Renal cortex interstitium (tissue), 15 donors: ENCODE data around the gene KCNJ11. TPM values are rescaled to one million over a fixed set of nuclear protein-coding genes. Genes with fewer than 3 reads are reported as not detected.
"Not testable (repeated sequence)": the region's sequence is repeated elsewhere in the genome, so short reads cannot be mapped to it uniquely, and the experiment has no call there.

Experiments used
- DNase-seq, 11 donors: peaks; one replicate each; pipeline ENCODE4 v3.0.0-alpha.2; 2013; ENCODE audit warnings: low read depth in 9 of 11, low spot score in 4 of 11; ENCODE audit errors: extremely low read depth in 1 of 11
- long read RNA-seq, 16 experiments: transcript quantifications; one replicate each; lab custom pipeline, GENCODE V29; 2026
- polyA plus RNA-seq, 3 donors: library from polyadenylated mRNA; unstranded; fragments of 120-200 nt; gene quantifications; one replicate each; pipeline ENCODE4 v1.2.1, GENCODE V29; 2013; ENCODE audit not compliant: insufficient read length in 3 of 3

Gene KCNJ11
- polyA plus RNA-seq = 1 to 10 TPM; 2.1 to 3.3 (median 3.1) TPM
- long read RNA-seq, donor 1, partial matches to known transcripts = 0 of 2 reads
- long read RNA-seq, donor 1, other reads (novel, unspliced or antisense) = 0 of 2 reads
- long read RNA-seq, donor 2, partial matches to known transcripts = 0 of 1 reads
- long read RNA-seq, donor 2, other reads (novel, unspliced or antisense) = 0 of 1 reads
- long read RNA-seq, donor 3, partial matches to known transcripts = 0 of 3 reads
- long read RNA-seq, donor 3, other reads (novel, unspliced or antisense) = 0 of 3 reads
- long read RNA-seq, donor 4, partial matches to known transcripts = 0 of 2 reads
- long read RNA-seq, donor 4, other reads (novel, unspliced or antisense) = 0 of 2 reads
- long read RNA-seq, donor 5 = 0 reads
- long read RNA-seq, donor 6, partial matches to known transcripts = 0 of 2 reads
- long read RNA-seq, donor 6, other reads (novel, unspliced or antisense) = 0 of 2 reads
- long read RNA-seq, donor 7, partial matches to known transcripts = 0 of 1 reads
- long read RNA-seq, donor 7, other reads (novel, unspliced or antisense) = 0 of 1 reads
- long read RNA-seq, donor 8, partial matches to known transcripts = 0 of 2 reads
- long read RNA-seq, donor 8, other reads (novel, unspliced or antisense) = 0 of 2 reads
- long read RNA-seq, donor 9, partial matches to known transcripts = 0 of 1 reads
- long read RNA-seq, donor 9, other reads (novel, unspliced or antisense) = 0 of 1 reads
- long read RNA-seq, donor 10, partial matches to known transcripts = 0 of 2 reads
- long read RNA-seq, donor 10, other reads (novel, unspliced or antisense) = 0 of 2 reads
- long read RNA-seq, donor 11, partial matches to known transcripts = 0 of 3 reads
- long read RNA-seq, donor 11, other reads (novel, unspliced or antisense) = 0 of 3 reads
- long read RNA-seq, donor 12 = 0 reads
- long read RNA-seq, donor 13 = 0 reads
- long read RNA-seq, donor 14, partial matches to known transcripts = 0 of 1 reads
- long read RNA-seq, donor 14, other reads (novel, unspliced or antisense) = 0 of 1 reads
- long read RNA-seq, donor 15, partial matches to known transcripts = 0 of 2 reads
- long read RNA-seq, donor 15, other reads (novel, unspliced or antisense) = 0 of 2 reads
- long read RNA-seq, donor 16, partial matches to known transcripts = 0 of 2 reads
- long read RNA-seq, donor 16, other reads (novel, unspliced or antisense) = 0 of 2 reads

DNA sequence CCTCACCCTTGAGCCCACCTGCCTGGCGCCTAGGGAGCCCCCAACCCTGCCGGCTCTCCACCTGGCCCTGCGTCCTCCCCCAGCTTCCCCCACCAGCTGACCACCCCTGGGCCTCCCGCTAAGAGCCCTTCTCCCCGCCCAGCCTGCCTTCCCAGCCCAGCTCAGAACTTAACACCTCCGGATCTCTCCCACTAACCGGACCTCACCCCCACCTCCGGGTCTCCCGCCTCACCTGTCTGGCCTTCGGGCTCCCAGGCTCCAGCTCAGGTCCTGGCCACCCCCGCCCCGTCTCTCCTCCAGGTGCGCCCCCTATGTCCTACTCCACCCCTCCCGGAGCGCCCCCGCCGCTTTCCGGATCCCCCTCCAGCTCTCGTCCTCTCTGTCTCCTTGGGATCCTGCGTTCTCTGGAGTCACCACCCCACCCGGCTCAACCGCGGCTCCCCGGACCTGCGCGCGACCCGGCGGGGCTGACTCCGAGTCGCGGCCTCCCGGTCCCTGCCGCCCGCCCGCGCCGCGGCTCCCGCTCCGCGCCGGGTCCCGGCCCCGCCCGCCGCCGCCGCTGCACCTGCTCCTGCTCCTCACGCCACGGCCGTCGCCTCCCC lies at the start of gene KCNJ11:
Gene KCNJ11 (minus strand): TSS at position 51 of the 602 bp plus-strand sequence. CDS start 568 bp downstream, outside the sequence.
- no peak for DNase-seq

GRCh38 chr11:17437366-17437765 lies 48.9 kb upstream of the KCNJ11 start:
- DNase-seq = no peak

GRCh38 chr11:17434108-17434507 lies 45.6 kb upstream of the KCNJ11 start:
- DNase-seq = no peak

- DNase-seq = no peak
These were observed 43.5 kb upstream of the KCNJ11 start for GRCh38 chr11:17432002-17432401.

DNA sequence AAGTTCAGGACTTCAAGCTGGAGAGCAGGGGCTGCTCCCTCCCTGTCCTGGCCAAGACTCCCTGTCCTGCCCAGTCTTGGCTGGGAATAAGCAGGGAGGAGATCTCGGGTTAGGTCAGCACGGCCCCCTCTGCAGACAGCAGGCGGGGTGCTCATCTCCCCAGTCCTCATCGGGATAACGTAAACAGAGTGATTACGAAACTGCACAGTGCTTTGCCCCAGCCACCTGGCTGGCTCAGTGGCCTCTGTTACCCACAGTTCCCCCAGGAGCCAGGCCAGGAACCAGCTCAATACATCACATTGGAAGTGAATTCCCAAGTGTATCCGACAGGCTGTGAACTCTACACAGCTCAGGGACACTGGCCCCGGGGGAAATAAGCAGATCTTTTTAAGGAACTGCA lies 42.7 kb upstream of the KCNJ11 start:
- no peak for DNase-seq

- DNase-seq = no peak
These were observed 42.2 kb upstream of the KCNJ11 start for GRCh38 chr11:17430616-17431015.

- DNase-seq = no peak
These were observed 40.5 kb upstream of the KCNJ11 start for GRCh38 chr11:17428925-17429324.

GRCh38 chr11:17428261-17428660 lies 39.8 kb upstream of the KCNJ11 start:
- DNase-seq = no peak

DNA sequence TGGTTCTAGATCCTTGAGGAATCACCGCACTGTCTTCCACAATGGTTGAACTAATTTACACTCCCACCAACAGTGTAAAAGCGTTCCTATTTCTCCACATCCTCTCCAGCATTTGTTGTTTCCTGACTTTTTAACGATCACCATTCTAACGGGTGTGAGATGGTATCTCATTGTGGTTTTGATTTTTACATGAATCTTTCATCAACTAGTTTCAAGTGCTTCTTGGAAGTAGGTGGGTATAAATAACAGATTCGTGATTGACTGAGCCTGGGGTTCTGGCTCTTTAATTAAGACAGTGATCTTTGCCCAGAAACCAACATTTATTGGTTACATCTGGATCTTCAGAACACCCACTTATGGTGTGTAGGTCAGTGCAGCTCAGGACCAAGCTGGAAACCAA lies 37.8 kb upstream of the KCNJ11 start:
- DNase-seq = not testable (repeated sequence)

DNA sequence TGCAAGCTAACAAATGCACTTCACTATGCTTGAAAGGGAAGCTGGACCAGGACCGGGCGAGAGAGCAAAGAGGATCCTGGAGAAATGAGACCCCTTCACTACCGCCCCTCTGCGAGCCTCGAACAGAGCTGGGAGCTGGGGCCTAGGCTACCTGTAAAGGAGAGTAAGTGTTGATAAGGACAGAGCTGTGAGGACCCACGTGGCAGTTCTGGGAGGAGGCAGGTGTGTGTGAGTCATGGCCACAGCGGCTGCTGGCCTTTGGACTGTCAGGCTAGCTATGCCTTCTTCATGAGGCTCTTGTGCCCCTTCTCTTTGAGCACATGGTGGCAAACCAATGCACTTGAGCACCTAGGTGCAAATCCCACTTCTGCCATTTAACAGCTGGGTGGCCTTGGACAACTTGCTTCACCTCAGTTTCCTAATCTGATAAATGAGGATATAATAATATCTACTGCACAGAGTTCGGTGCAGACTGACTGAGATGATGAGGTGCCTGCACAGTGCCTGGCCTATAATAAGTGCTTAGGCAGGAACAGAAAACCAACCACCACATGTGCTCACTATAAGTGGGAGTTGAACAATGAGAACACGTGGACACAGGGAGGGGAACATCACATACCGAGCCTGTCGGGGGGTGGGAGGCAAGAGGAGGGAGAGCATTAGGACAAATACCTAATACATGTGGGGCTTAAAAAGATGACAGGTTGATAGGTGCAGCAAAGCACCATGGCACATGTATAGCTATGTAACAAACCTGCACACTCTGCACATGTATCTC lies 35.3 kb upstream of the KCNJ11 start:
- no peak for DNase-seq

DNA sequence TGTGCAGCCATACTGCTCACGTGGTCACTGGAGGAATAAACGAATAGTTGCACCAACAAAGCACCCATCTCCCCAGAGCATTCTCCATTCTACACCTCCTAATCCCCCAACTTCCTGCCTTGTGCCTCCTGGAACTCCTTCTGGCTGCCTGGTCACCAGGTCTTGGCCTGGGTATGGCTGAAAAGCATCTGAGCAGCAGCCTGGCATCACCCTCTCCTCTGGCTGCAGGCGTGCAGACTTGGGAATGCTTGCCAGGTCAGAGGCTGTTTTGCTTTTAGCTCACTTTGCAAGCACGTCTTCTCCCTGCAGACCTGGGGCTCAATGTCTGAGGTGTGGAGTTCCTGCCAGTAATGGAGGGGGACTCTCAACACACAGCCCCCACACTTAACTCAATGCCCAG lies 33.3 kb upstream of the KCNJ11 start:
- no peak for DNase-seq

- no peak for DNase-seq
These were observed 30.1 kb upstream of the KCNJ11 start for GRCh38 chr11:17418444-17419081.

DNA sequence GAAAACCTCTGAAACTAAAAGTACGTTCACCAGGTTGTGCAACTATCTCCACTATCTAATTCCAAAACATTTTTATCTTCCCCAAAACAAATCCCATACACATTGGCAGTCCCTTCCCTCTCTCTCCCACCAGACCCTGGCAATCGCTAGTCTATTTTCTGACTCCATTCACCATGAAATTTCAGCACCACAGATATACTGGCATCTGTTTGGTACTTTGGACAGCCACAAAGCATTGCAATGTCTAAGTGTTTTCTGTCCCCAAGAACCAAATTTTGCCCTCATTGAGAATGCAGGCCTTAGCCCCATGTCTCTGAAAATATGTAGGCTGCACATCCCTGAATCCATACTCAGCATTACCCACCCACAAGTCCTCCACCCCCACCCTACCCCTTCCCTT lies 28.0 kb upstream of the KCNJ11 start:
- no peak for DNase-seq

DNA sequence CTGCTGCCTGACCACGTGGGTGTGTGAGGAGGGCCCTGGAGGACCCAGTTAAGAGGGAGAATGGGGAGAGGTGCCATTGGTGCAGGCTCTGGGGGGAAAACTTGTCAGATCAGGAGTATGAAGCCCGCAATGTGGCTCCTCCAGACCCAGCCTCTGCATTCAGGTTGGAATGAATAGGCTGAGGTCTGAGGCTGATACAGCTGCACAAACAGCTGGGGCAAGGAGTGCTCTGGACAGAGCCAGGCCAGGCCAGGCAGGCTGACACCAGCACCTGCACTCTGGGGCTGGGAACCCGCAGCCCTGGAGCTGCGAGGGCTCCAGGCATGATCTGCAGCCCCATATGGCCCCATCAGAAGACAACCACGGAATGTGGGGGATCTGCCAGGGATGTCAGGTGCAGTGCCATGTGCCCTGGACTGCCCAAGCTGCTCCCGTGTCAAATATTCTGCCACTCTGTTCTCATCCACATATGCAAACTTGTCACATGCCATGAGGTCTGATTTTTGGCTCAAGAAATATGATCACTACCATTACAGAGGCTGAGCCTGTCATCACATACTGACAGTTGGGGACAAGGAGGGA lies 27.2 kb upstream of the KCNJ11 start:
- DNase-seq = no peak

DNA sequence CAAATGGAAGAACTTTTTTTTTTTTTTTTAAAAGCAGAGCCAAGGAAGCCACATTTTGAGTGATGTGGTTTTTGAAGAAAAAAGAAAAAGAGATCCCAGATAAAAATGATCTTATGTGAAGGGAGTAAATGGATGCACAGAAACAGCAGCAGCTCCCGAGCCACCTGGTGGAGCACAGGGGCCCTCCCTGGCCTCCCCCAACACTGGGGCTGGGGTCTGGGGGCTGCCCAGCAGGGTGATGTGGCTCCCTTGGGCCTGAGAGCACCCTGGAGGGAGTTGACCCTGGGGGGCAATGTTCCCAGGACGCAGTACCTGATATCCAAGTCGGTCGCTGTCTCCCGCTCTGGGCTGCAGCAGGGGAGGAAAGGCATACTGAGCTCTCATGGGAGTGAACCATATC lies 26.5 kb upstream of the KCNJ11 start:
- no peak for DNase-seq

DNA sequence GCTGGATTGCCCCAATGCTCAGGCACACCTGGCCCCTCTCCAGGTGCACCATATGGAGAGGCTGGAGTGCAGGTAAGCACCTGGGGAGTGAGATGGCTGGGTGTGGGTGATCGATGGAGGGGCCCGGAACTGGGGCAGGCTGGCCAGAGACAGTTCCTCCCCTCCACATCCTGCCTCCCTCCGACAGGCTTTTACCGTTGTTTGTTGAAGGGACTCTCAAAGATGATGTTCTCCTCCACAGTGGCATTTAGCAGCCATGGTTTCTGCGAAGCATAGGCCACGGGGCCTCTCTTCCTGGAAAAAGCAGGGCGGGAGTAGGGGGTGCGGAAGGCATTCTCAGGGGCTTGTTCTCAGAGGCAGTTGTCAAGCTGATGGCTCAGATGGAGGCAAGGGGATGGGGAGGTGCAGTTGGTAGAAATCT lies 25.9 kb upstream of the KCNJ11 start:
- no peak for DNase-seq
